Stimulated activated CD8-positive, alpha-beta memory T cell treated with anti-CD3 and anti-CD28 coated beads, Interleukin-4, amount 100 ng/mL, for 48 hours (primary cell): ENCODE data around the gene CRAMP1.

ENCODE experiments used
- DNase-seq: peaks from one replicate; pipeline ENCODE4 v3.0.0-alpha.2; 2020

The CRAMP1 gene

DNA sequence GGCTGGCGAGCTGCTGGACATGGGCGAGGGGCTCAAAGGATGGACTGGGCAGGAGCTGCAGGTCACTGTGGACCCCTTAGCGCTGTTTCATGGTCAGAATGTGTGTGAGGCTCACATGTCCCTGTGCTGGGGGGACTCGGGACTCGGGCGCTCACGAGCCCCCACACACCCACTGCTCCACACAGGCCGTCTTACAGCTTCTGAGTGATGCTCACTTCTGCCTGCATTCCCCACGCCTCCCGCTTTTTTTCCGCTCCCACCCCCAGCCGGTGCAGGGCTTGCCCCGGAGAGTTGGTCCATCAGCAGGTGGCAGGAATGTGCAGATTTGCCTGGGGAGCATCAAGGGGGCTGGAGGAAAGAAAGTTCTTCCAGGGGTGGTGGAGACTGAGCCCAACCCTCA, 45.7 kb downstream of the CRAMP1 start:
- DNase-seq, result no peak

DNA sequence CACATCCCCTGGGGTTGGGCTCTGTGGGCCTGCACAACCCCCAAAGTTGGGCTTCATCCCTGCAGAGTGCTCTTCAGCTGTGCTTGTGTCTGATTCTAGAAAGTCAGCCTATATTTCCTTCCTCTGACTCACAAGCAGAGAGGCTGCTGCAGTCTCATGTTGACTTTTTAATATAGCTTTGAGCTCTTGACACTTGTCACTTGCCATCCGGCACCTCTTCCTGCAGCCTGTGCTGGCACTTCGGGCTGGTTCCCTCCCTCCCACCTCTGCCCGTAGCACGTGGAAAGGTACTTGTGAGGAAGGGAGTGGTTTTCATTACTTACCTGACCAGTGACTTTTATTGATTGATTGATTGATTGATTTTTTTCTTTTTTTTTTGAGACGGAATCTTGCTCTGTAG, 46.9 kb downstream of the CRAMP1 start:
- no peak for DNase-seq

DNA sequence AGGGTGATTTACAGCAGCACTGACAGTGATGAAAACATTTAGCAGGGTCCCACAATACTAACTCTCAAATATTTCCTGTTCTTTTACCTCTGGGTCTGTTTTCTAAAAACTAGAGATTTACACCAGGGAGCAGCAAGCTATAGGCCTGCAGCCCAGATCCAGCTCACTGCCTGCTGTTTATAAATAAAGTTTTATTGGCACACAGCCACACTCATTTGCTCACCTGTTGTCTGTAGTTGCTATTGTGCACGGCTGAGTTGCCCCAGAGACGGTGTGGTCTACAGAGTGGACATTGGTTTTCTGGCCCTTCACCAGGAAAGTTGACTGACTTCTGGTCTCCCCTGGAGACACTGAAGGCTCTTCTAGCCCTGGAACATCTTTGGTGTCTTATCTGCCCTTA, 49.7 kb downstream of the CRAMP1 start:
- DNase-seq, result no peak

DNA sequence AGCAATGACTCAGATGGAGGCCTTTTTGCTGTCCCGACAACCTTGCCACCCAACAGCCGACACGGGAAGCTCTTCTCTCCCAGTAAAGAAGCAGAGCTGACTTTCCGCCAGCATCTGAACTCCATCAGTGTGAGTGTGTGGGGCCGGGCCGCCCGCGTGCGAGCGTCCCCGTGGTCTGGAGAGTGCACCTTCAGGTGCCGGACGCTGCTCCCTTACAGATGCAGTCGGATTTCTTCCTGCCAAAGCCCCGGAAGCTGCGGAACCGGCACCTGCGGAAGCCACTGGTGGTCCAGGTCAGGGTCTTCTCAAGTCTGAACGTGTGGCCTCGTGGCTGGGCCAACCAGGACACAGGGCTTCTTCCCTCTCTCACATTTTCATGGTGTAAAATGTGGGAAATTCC, 50.4 kb downstream of the CRAMP1 start:
- DNase-seq, result no peak

DNA sequence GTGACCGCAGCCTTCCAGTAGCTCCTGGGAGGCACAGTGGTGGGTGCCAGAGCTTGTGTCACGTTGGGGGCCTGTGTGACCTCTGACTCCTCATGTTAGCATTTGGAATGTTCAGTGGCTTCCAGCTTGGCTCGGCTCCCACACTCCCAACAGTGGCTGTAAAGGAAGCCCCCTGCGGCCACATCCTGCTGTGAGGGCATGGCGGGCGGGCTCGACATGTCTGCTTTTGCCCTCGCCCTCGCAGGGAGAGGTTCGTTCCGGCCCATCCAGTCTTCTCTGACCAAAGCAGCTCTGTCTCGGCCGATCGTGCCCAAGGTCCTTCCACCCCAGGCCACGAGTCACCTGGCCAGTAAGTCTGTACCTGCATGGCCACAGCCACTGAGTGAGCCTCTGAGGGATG, 53.7 kb downstream of the CRAMP1 start:
- DNase-seq, result no peak

DNA sequence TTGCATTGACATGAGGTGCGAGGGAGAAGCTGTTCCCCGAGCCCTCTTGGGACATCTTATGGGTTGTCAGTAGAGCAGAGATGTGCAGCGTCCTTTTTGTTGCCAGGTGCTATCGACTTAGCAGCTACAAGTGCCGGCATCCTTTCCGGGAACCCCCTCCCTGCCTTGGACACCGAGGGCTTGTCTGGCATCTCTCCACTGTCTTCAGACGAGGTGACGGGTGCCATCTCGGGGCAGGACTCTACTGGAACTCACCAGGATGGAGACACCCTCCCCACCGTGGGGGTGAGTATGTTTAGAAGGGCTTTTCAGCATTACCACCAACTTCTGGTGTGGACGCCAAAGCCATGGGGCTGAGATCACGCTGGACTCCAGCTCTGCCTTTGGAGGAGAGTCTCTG, 54.2 kb downstream of the CRAMP1 start:
- no peak for DNase-seq

DNA sequence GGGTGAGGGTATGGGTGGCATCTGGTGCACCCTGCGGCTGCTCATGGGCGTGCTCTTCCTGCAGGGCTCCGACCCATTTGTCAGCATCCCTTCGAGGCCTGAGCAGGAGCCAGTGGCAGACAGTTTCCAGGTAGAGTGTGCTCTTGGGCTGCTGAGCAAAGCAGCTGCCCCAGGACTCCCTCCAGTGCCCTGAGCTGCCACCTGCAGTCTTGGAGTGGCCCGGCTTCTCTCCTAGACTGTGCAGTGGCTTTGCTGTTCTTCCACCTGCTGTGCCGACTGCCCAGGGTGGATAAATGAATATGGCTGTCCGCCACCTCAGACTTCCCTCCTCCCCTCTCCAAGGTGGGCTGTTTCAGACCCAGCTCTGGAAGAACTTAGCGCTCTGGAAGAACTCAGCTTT, 55.1 kb downstream of the CRAMP1 start:
- DNase-seq, result no peak

DNA sequence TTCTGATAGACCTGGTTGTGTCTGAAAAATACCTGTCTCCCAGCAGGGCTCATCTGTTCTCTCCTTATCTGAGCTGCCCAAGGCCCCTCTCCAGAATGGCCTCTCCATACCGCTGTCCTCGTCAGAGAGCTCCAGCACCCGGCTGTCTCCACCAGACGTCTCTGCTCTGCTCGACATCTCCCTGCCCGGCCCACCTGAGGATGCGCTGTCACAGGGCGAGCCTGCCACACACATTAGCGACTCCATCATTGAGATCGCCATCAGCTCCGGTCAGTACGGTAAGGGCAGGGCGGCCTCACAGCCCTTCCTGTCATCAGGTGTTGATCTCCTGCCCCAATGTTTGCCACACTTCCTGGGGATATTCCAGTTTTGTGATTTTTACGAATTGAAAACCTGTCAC, 55.8 kb downstream of the CRAMP1 start:
- DNase-seq, result no peak

DNA sequence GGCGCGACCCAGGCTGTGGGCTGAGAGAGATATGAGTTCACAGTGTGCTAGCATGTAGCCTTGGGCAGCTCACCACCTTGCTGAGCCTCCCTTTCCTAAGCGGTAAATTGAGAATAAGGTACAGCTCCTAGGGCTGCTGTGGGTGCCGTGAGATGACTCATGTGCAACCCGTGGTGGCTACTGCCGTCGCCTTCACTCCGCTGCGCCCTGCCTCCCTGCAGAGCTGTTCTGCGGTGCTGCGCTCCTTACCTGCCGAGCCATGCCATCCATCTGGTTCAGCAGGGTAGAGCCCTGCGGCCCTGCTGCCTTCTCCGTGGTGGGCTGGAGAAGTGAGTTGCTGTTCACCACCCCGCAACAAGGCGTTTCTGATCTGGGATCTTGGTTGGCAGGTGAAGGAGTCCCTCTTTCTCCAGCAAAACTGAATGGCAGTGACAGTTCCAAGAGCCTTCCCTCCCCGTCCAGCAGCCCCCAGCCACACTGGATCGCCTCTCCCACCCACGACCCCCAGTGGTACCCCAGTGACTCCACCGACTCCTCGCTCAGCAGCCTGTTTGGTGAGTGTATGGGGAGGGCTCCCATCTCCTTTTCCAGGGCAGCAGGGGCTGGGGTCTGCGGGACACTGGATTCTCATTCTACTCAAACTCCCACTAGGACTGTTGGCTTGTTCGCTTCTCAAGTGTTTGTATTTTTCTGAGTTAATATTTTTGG, 56.6 kb downstream of the CRAMP1 start:
- DNase-seq, result no peak

DNA sequence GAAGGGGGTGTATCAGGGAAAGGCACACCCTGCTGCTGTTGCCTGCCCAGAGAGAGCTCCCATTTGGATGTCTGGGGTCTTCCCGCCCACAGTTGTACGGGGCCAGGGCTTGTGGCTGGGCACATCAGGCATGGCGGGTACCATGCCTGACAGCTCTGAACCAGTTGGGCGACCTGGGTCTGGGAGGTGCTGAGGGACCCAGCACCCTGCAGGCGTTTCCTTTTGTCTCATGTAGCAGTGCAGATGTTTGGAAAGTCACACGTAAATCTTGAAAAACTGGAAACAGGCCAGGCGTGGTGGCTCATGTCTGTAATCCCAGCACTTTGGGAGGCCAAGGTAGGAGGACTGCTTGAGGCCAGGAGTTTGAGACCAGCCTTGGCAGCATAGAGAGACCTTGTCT, 57.5 kb downstream of the CRAMP1 start:
- no peak for DNase-seq

DNA sequence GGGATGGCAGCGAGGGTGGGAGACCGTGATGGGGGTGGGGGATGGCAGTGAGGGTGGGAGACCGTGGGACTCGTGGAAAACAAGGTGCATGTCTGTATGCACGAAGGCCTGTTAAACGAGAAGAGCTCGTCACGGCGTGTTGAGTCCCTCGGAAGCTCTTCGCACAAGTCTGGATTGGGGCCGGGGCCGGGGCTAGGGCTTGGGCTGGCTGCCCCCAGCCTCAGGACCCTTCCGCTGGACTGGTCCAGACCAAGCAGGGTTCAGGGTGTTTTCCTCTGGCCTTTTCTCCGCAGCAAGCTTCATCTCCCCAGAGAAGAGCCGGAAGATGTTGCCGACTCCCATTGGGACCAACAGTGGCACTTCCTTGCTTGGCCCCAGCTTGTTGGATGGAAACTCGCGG, 58.2 kb downstream of the CRAMP1 start:
- DNase-seq, result no peak

DNA sequence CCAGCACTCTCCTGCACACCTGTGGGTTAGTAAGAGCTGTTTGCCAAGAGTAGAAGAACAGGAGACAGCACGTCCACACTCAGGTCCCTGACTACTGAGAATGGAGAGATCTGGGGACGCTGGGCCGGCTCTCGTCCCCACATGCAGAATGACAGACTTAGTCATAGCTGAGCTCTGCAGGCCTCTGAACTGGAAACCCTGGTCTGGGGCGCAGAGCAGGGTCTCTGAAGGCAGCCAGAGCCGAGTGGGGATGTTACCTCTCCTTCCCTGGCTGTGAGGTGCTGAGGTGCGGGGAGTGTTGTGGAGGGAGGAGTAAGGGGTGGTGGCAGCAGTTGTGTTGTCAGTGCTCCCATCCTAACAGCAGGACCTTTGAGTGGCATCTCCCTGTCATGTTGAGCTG, 58.7 kb downstream of the CRAMP1 start:
- no peak for DNase-seq

DNA sequence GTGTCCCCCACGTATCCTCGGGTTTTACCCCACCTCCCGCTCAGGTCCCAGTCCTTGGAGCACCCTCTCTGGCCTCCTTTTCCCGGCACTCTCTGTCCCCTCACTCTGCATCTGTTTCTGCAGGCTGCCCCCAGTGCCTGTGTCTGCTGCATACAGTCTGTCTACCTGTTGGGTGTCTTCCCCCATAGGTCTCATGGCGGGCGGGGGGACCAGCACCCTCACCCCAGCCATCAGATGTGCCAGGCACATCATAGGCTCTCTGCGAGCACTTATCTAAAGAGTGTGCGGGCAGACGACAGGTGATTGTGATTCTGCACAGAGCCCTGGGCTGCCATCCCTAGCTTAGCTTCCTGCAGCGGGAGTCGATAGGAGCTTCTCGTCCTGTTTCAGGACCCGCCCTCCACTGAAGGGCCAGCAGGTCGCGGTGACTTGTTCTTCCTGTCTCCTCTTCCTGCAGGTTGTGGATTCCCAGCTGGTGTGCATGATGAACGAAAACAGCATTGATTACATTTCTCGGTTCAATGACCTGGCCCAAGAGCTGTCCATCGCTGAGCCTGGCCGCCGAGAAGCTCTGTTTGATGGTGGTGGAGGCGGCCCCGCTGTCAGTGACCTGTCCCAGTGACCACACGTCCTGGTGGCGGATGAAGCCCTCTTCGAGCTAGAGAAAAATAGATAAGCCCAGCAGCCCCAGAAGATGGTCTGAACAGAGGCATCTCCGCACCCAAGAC, 61.4 kb downstream of the CRAMP1 start:
- DNase-seq, result no peak

DNA sequence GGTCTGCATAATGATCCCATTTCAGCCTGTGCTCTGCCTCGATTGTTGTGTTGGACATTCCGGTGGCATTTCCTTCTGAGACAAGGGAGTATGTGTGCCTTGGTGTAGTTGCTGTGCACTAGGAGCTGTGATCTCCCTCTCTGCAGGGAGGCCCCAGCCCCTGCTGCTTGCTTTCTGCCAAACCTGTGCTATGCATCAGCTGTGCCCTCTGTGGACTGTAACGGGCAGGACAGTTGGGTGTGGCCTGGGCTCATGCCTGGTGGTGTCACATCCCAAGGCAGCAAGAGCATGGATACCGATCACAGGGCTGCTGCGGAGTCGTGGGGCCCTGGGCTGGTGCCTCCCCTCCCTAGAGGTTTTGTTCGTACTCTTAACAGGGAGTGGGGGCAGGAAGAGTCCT, 62.1 kb downstream of the CRAMP1 start:
- no peak for DNase-seq

DNA sequence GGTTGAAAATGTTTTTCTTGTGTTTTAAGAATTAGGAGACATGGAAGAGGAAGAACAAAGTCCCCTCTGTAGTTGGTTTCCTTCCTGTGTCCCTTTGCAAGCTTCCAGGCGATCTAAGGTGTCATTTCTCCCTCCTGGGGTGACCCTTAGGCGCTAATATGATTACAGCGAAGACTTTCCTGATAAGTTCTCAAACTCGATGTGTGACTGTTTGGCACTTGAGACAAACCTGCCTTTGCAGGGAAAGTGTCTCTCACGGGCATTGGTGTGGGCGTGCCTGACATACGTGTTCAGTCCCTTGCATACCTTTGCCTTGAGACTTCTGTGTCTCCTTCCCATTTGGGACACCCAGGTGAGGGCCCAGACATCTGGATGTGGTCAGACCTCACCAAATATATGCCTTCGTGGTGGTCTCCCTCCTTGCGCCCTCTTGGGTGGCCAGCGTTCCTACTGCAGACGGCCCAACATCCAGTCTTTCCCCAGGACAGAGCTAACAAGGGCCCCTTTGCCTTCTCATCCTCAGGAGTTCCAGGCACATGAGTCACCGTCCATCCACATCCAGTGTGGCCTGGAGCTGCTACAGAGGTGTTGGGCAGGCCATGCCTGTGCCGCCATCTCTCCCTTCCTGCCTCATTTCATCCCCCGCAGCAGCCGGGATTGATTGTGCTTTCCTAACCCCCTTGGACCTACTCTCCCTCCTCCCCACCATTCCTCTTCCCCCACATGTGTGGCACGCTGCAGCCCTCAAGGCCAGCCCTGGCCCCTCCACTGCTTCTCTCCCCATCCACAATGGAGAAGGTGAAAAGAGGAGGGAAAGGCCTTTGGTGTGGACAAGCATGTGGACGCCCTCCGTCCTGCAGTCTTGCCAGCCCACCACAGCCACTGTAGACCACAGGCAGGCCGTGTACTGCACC, 62.8 kb downstream of the CRAMP1 start:
- DNase-seq, result no peak

DNA sequence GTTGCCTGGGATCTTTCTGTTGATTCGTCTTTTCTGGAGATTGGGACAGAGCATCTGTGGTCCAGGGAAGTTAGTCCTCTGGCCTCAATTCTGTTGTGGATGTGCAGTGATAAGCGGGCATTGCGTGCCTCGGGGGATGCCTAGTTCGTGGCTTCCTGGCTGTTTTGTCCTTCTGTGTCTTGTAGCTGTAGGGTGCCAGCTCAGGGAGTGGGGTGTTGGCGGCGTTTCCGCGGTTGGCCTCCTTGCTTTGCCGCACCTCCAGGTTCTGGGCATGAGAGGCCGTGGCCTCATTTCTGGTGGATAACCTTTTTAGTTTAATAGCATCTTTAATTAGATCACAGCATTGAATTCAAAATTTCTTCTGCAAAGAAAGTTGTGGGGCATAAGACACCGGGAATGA, 64.5 kb downstream of the CRAMP1 start:
- no peak for DNase-seq

DNA sequence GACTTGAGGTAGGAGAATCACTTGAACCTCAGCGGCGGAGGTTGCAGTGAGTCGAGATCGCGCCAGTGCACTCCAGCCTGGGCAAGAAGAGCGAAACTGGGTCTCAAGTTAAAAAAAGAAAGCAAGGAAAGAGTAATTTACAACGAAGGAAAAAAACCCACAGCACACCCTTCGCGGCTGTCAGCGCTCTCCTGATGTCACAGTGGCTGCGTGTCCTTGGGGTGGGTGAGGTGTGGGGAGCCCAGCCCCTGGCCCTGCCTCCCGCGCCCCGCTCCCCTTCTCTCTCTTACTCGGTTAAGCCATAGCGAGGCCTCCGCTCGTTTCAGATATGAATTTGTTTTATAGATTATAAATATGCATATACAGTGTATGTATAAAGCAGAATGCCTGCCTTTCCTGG, 65.2 kb downstream of the CRAMP1 start:
- DNase-seq, result no peak

DNA sequence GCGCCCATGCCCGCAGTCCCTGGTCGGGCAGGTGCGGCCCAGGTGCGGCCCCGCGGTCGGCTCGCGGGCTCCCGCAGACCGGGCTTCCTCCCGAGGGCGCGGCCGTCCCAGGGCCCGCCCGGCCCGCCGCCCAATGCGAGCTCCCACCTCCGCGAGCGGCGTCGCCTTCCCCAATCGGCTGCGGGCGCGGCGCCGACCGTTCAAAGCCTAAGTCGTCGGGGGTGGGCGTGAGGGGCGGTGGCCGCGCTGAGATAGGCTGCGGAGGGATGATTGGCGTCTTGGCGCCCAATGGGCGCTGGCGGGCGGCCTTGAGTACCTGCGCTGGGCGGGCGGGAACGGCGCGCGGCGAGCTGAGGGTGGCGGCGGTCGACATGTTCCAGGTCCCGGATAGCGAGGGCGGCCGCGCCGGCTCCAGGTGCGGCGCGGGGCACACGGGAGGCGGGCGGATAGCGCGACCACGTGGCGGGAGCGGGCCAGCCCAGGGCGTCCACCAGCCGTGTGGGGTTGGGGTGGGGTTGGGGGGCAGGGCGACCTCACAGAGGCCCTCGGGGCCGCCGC, 65.9 kb downstream of the CRAMP1 start, which contains the start of gene JPT2:
Gene JPT2, plus strand, starts transcription at position 338 of the 558 bp plus-strand sequence. Its CDS starts 34 bp downstream, at position 372.
- DNase-seq, result peak; percentile 97

DNA sequence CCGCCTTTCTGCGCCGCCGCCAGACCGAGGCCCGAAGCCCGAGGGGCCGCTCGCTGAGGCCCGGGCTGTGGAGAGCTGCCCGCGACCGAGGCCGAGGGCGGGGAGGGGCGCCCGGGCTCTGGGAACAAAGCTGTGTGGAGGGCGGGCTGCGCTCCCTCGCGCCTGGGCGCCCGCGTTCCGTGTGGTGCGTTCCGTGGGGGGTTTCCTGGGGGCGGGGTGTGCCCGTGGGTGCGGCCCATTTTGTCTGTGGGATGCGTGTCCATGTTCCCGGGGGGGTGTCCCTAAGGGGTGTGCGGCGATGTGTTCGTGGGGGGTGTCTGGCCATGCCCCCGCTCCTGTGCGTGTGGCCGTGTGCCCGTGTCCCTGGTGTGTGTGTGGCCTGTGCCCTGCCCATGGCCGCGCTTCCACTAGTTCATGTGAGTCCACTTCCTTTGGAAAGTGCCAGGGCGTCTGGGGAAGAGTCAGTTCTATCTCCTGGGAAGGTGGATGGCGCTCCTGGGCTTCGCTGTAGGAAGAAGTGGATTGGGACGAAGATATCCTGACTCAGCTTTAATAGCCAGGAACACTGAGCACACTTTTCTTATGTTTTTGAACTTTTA, 66.4 kb downstream of the CRAMP1 start:
- peak; percentile 58 for DNase-seq

DNA sequence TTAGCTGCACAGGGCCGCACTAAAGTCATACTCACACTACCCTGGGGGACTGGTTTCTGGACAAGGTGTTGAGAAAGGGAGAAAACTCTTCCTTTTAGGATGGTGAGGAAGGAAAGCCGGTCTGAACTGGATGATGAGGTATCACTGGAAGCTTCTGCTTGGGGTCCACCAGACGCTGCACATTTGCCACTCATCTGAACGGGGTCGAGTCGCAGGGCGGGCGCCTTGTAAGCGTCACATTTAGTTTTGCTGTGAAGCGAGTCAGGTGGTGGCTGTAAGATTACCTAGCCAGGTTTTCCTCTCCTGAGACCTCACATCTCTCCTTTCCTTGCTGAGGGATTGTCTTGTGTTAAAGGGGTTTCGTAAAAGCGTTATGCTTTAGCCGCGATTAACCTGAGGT, 68.2 kb downstream of the CRAMP1 start:
- no peak for DNase-seq

DNA sequence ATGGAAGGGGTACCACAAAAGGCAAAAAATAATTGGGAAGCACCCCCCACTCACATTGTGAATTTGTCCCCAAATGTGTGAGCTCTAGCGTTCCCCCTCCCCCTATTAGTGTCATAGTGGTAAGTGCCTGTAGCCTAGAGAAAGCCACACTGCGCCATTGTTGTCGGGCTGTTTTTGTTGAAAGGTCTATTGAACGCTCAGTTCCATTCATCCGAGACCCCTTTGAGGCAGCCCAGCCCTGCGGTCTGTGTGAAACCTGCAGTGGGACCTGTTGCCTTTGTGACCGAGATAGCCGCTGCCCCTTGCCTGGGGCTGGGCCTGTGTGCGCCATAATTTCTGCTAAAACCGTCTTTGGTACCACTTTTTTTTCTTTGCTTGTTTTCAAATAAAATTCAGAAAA, 68.9 kb downstream of the CRAMP1 start:
- no peak for DNase-seq

DNA sequence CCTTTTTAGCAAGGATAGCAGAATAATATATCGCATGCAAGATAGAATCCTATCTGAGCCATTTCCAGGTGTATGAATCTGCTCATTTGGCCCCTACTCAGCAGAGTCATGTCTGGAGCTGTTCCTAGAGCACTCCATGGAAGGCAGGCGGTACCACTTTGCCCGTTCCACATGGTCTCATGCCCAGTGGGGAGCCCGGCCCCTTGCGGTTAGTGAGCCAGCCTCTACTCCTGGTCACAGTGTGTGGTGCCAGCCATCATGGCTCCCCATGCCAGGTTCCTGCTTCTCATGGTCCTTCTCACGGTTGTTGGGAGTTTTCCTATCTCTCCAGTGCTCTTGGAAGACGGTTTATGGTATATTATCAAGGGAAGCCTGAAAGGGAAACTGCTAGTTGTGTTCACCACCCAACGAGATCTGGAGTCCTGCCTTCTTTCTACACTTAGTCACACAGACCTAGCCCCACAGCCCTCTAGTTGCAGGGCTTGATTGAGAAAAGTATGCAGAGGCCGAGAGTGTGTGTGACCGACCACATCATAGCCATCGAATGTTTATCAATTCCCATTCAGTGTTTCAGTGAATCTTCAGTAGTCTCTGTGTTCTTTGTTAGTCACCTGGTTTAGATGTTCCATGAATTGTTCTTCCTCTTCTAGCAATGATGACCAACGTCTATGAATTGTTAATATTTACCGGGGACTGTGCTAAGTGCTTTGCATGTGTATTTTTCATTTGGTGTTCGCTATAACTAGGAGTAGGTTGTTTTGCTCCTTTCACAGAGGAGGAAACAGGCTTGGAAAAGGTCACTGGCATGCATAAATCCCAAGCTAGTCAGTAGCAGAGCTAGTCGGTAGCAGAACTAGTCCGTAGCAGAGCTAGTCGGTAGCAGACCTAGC, 75.5 kb downstream of the CRAMP1 start:
- DNase-seq, result no peak
